ENCODE measurements around the gene NIPSNAP2. TPM values are rescaled to one million over a fixed set of nuclear protein-coding genes. Genes with fewer than 3 reads are reported as not detected.
A peak's percentile ranks its signal among the peaks of the same experiment; 100 is the strongest.
"Not testable (repeated sequence)": the region's sequence is repeated elsewhere in the genome, so short reads cannot be mapped to it uniquely, and the experiment has no call there.

Gene NIPSNAP2
- total RNA-seq, 4 donors from 2014 or later: 64.2 to 113 (median 97.3) TPM

DNA sequence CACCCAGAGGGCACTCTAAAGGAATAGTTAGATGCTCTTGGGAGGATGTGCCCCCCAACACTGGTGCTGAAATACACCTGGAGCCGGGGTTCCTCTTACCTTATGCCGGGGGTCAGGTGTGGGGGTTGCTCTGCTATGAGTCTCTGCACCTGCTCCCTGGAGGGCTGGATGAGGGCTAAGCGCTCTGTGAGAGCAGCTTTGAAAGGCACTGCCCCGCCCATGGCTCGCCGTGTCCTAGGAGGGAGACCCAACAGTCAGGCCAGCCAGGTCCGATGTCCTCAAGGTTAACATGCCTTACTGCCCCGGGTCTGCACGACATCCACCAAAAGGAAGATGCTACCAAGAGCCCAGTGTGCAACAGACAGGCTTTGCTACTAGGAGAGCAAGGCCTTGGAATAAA is 55.1 kb downstream of the NIPSNAP2 start:
- WGBS, 2 donors (ENCODE audit: low coverage in 1 of 2): 56 to 90% methylated on average over 3 to 9 of the region's 9 CpGs
- peak; percentile 25 for ATAC-seq
- peaks cover 0 to 47% of the 10 kb centered on the region in 2 donors for H3K36me3 ChIP-seq

DNA sequence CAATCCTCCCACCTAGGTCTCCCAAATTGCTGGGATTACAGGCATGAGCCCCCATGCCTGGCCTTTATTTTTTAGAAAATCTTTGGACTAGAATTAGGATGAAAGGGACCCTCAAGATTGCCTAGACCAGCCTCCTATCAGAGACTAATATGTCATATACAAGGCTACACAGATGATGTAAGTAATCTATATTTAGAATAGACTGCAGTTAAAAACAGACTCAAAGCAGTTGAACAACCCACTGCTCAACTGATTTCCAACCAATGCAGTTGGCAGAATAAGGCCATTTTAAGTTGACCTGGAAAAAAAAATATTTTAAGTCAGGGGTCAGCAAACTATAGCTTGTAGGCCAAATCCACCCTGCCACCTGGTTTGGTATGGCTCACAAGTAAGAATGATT is 59.1 kb downstream of the NIPSNAP2 start:
- Histone ChIP-seq H3K9me3 (no peaks in the 10 kb centered on the region), H3K4me1 (no peaks in the 10 kb centered on the region), H3K36me3 (peaks cover 0 to 29% of the 10 kb centered on the region in 2 donors), H3K27me3 (no peaks in the 10 kb centered on the region), H3K27ac (no peak overlapping the region), H3K4me3 (no peak overlapping the region)
- TF ChIP-seq POLR2AphosphoS5 (IDR thresholded peaks at IDR 0.05) (no peak), POLR2A (IDR thresholded peaks at IDR 0.05) (no peak), EP300 (IDR thresholded peaks at IDR 0.05) (no peak)
- TF ChIP-seq, protein P1, sequence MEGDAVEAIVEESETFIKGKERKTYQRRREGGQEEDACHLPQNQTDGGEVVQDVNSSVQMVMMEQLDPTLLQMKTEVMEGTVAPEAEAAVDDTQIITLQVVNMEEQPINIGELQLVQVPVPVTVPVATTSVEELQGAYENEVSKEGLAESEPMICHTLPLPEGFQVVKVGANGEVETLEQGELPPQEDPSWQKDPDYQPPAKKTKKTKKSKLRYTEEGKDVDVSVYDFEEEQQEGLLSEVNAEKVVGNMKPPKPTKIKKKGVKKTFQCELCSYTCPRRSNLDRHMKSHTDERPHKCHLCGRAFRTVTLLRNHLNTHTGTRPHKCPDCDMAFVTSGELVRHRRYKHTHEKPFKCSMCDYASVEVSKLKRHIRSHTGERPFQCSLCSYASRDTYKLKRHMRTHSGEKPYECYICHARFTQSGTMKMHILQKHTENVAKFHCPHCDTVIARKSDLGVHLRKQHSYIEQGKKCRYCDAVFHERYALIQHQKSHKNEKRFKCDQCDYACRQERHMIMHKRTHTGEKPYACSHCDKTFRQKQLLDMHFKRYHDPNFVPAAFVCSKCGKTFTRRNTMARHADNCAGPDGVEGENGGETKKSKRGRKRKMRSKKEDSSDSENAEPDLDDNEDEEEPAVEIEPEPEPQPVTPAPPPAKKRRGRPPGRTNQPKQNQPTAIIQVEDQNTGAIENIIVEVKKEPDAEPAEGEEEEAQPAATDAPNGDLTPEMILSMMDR (IDR thresholded peaks at IDR 0.05): no peak
- ATAC-seq: no peak

More for the DNA sequence above, 55.1 kb downstream of the NIPSNAP2 start:
- TF ChIP-seq, protein P1 (IDR thresholded peaks at IDR 0.05): no peak
- TF ChIP-seq POLR2A (IDR thresholded peaks at IDR 0.05): no peak
- TF ChIP-seq EP300 (IDR thresholded peaks at IDR 0.05): no peak
- no peak for TF ChIP-seq POLR2AphosphoS5 (IDR thresholded peaks at IDR 0.05)
- H3K27me3 ChIP-seq: no peaks in the 10 kb centered on the region
- no peak overlapping the region for H3K27ac ChIP-seq
- no peak overlapping the region for H3K4me3 ChIP-seq
- H3K4me1 ChIP-seq: no peaks in the 10 kb centered on the region
- H3K9me3 ChIP-seq: no peaks in the 10 kb centered on the region

- no peak for ATAC-seq
- no peak overlapping the region for H3K27ac ChIP-seq
- no peaks in the 10 kb centered on the region for H3K27me3 ChIP-seq
- TF ChIP-seq, protein P1 (IDR thresholded peaks at IDR 0.05): no peak
- TF ChIP-seq POLR2A (IDR thresholded peaks at IDR 0.05): no peak
- no peak for TF ChIP-seq EP300 (IDR thresholded peaks at IDR 0.05)
- WGBS, 2 donors (ENCODE audit: low coverage in 1 of 2): 37 to 100% methylated on average over 2 of the region's 2 CpGs
- H3K36me3 ChIP-seq: peaks cover 0 to 17% of the 10 kb centered on the region in 2 donors
- no peak overlapping the region for H3K4me3 ChIP-seq
- no peaks in the 10 kb centered on the region for H3K9me3 ChIP-seq
- no peaks in the 10 kb centered on the region for H3K4me1 ChIP-seq
Observed at GRCh38 chr7:56026538-56026937, 62.2 kb downstream of the NIPSNAP2 start.

DNA sequence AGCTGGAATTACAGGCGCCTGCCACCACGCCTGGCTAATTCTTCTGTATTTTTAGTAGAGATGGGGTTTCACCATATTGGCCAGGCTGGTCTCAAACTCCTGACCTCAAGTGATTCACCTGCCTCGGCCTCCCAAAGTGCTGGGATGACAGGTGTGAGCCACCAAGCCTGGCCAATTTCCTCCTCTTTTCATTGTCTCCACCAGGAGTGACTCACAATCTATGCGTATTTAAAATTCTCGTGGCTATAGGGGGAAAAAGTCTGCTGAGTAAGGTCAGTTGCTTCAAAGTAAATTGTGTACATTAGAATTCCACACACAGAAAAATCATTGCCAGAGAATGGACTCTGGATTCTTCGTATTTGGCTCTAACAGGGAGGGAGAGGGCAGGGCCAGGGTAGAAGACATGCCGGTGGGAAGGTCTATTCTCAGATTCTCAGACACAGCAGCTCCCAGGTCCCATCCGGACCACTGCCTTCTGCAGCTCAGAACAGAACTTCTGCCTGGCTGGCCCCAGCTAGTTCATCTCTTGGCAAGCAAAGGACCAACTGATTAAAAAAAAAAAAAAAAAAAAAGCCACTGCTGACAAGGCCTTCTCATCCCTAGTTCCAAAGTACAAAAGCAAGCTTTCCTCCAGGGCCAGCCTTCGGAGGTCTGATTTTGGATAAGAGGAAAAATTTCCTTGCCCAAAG is 64.7 kb downstream of the NIPSNAP2 start:
- Histone ChIP-seq H3K4me1 (peaks cover 0 to 8% (median 0%) of the 10 kb centered on the region in 3 donors), H3K36me3 (peaks cover 0 to 17% of the 10 kb centered on the region in 2 donors), H3K4me3 (no peak overlapping the region), H3K9me3 (no peaks in the 10 kb centered on the region), H3K27me3 (no peaks in the 10 kb centered on the region), H3K27ac (no peak overlapping the region)
- no peak for ATAC-seq
- WGBS, 2 donors (ENCODE audit: low coverage in 1 of 2): 53 to 70% methylated on average over 6 to 9 of the region's 9 CpGs
- TF ChIP-seq, protein P1 (IDR thresholded peaks at IDR 0.05): no peak
- TF ChIP-seq EP300 (IDR thresholded peaks at IDR 0.05) (no peak), POLR2A (IDR thresholded peaks at IDR 0.05) (no peak), POLR2AphosphoS5 (IDR thresholded peaks at IDR 0.05) (no peak)

GRCh38 chr7:56030340-56030739 is 66.0 kb downstream of the NIPSNAP2 start:
- no peak overlapping the region for H3K27ac ChIP-seq
- H3K36me3 ChIP-seq: peaks cover 0 to 17% of the 10 kb centered on the region in 2 donors
- no peak overlapping the region for H3K4me3 ChIP-seq
- H3K27me3 ChIP-seq: no peaks in the 10 kb centered on the region
- no peak for TF ChIP-seq EP300 (IDR thresholded peaks at IDR 0.05)
- no peak for TF ChIP-seq POLR2AphosphoS5 (IDR thresholded peaks at IDR 0.05)
- peaks cover 0 to 8% (median 0%) of the 10 kb centered on the region in 3 donors for H3K4me1 ChIP-seq
- 91 to 94% methylated on average over 6 of the region's 8 CpGs for WGBS, 2 donors (ENCODE audit: low coverage in 1 of 2)
- ATAC-seq: no peak
- no peaks in the 10 kb centered on the region for H3K9me3 ChIP-seq

- H3K9me3 ChIP-seq, H3K4me1 ChIP-seq, H3K4me3 ChIP-seq, H3K27me3 ChIP-seq, ATAC-seq, H3K27ac ChIP-seq: not testable (repeated sequence)
- peaks cover 0 to 17% of the 10 kb centered on the region in 2 donors for H3K36me3 ChIP-seq
- WGBS, 2 donors (ENCODE audit: low coverage in 1 of 2): 74 to 75% methylated on average over 5 to 6 of the region's 8 CpGs
Observed at GRCh38 chr7:56031556-56031955, 67.2 kb downstream of the NIPSNAP2 start.

GRCh38 chr7:56032578-56032977 is 68.2 kb downstream of the NIPSNAP2 start:
- not testable (repeated sequence) for ATAC-seq, H3K4me1 ChIP-seq, H3K27ac ChIP-seq, H3K9me3 ChIP-seq, H3K4me3 ChIP-seq, H3K27me3 ChIP-seq
- WGBS, 2 donors (ENCODE audit: low coverage in 1 of 2): 90 to 91% methylated on average over 5 to 7 of the region's 7 CpGs
- H3K36me3 ChIP-seq: peaks cover 0 to 17% of the 10 kb centered on the region in 2 donors

Measured in gastroesophageal sphincter (tissue), 4 donors.